Glomerular visceral epithelial cell (primary cell): Measurements from ENCODE around the gene ATP4B.

ENCODE experiments used
- DNase-seq: peaks from one replicate; pipeline ENCODE4 v3.0.0-alpha.2; 2016; ENCODE audit errors: extremely low spot score

ATP4B gene

GRCh38 chr13:113607889-113608635 lies 49.9 kb downstream of the ATP4B start:
- DNase-seq, result no peak

- no peak for DNase-seq
Measured at GRCh38 chr13:113607056-113607888, 50.7 kb downstream of the ATP4B start.

- DNase-seq, result no peak
Measured at GRCh38 chr13:113605866-113606438, 52.0 kb downstream of the ATP4B start.

- DNase-seq, result no peak
Measured at GRCh38 chr13:113605461-113605860, 52.5 kb downstream of the ATP4B start.

GRCh38 chr13:113604186-113604585 lies 53.8 kb downstream of the ATP4B start:
- DNase-seq, result no peak

GRCh38 chr13:113603116-113603710 lies 54.8 kb downstream of the ATP4B start:
- DNase-seq, result no peak

GRCh38 chr13:113602291-113602988 lies 55.6 kb downstream of the ATP4B start:
- no peak for DNase-seq

- DNase-seq, result no peak
Measured at GRCh38 chr13:113601166-113602070, 56.6 kb downstream of the ATP4B start.

GRCh38 chr13:113599391-113599790 lies 58.6 kb downstream of the ATP4B start:
- DNase-seq, result no peak
